Keratinocyte (primary cell): ENCODE results near the gene ALAS2.

Source experiments
- CTCF ChIP-seq, 3 experiments: IDR thresholded peaks in 1 of 3; conservative IDR thresholded peaks in 1 of 3; optimal IDR thresholded peaks in 1 of 3; 2 replicates in 2 of 3; 3 replicates in 1 of 3; pipeline versions ENCODE3 to v1.5.1; 2011; ENCODE audit warnings: low read length in 3 of 3, mild to moderate bottlenecking in 3 of 3, moderate library complexity in 2 of 3, control low read depth in 1 of 3, inconsistent platforms in 1 of 3; ENCODE audit not compliant: insufficient read depth in 2 of 3; ENCODE audit errors: extremely low read depth in 1 of 3
- EZH2 ChIP-seq: IDR thresholded peaks from one replicate; pipeline ENCODE4 v1.6.1; 2012; ENCODE audit warnings: inconsistent platforms, mild to moderate bottlenecking, low read length, moderate library complexity

GRCh38 chrX:54980334-54980733 is 50.4 kb downstream of the ALAS2 start:
- TF ChIP-seq CTCF (optimal IDR thresholded peaks at IDR 0.05 in 1 of 3, IDR thresholded peaks at IDR 0.05 in 1 of 3, conservative IDR thresholded peaks at IDR 0.05 in 1 of 3; ENCODE audit: extremely low read depth in 1 of 3, insufficient read depth in 2 of 3, low read length in 3 of 3) (no peak), EZH2 (no peak)
